HepG2 (cell line): Measurements from ENCODE around the gene DAB2IP. TPM values are rescaled to one million over a fixed set of nuclear protein-coding genes. Genes with fewer than 3 reads are reported as not detected.

Experiments
- ATAC-seq: fragments of 200-7000 bp; cut with Tn5 transposase; 3 replicates; pipeline ENCODE4 v1.9.1; 2020; ENCODE audit warnings: mild to moderate bottlenecking, moderate library complexity
- BruUV-seq: library from RNA; stranded (reverse); fragments of 400-500 nt; replicated peaks from 2 replicates; lab custom pipeline; 2021; lab: Mats Ljungman, UMichigan
- CTCF ChIA-PET: fragments of 300-600 bp; formaldehyde crosslinking; extraction: SDS; loops from one replicate; lab custom pipeline; 2021; ENCODE audit warnings: low total read pairs, inconsistent platforms, low intra/inter-chr PET ratio; lab: Yijun Ruan, JAX
- POLR2A ChIA-PET: fragments of 350-600 bp; sonication (Branson Sonifier 250); formaldehyde crosslinking; loops from one replicate; lab custom pipeline; 2020; ENCODE audit warnings: antibody characterized with exemption, inconsistent platforms; lab: Yijun Ruan, JAX
- DNase-seq: peaks from one replicate; pipeline ENCODE4 v3.0.0-alpha.2; 2015; ENCODE audit warnings: low spot score
- FAIRE-seq: peaks from 3 replicates; lab custom pipeline; 2011; peaks lifted over from hg19 to GRCh38; lab: Jason Lieb, UNC
- H2AFZ ChIP-seq: one replicate; pipeline ENCODE4 v1.6.1; 2011; ENCODE audit warnings: low read length, inconsistent platforms
- H3K27ac ChIP-seq: fragments of 300-600 bp; 3 replicates; pipeline ENCODE4 v1.8.0; 2011; ENCODE audit warnings: mixed run types, mild to moderate bottlenecking, mixed read lengths, low read length, inconsistent platforms; ENCODE audit not compliant: insufficient read depth; ENCODE audit errors: extremely low read length
- H3K27me3 ChIP-seq, 2 experiments: fragments of 200-600 bp in 1 of 2; 2 replicates in 1 of 2; 3 replicates in 1 of 2; pipeline versions ENCODE4 v1.6.0 to v1.8.0; 2011; ENCODE audit warnings: low read length in 2 of 2, mild to moderate bottlenecking in 2 of 2, moderate library complexity in 2 of 2, inconsistent platforms in 1 of 2; ENCODE audit not compliant: insufficient read depth in 2 of 2, control insufficient read depth in 1 of 2
- H3K36me3 ChIP-seq, 2 experiments: fragments of 200-600 bp in 1 of 2; replicated peaks in 1 of 2; 2 replicates in 1 of 2; 3 replicates in 1 of 2; pipeline versions ENCODE4 v1.5.1 to v1.8.0; 2011; ENCODE audit warnings: low read length in 2 of 2, inconsistent platforms in 1 of 2; ENCODE audit not compliant: insufficient read depth in 2 of 2, control insufficient read depth in 1 of 2
- H3K4me1 ChIP-seq: 2 replicates; pipeline ENCODE4 v1.5.1; 2012; ENCODE audit warnings: low read length, inconsistent platforms; ENCODE audit not compliant: insufficient read depth
- H3K4me2 ChIP-seq: 2 replicates; pipeline ENCODE4 v1.6.0; 2011; ENCODE audit warnings: low read depth, low read length, inconsistent platforms
- H3K4me3 ChIP-seq, 3 experiments: fragments of 200-600 bp in 1 of 3; sonication (generic), shearing (Covaris generic) in 1 of 3; replicated peaks in 1 of 3; 2 replicates each; pipeline ENCODE4 v1.5.1; 2011 to 2016; ENCODE audit warnings: low read length in 3 of 3, inconsistent platforms in 2 of 3, low read depth in 2 of 3, mild to moderate bottlenecking in 2 of 3, control low read depth in 1 of 3, mixed read lengths in 1 of 3; ENCODE audit not compliant: insufficient read depth in 1 of 3
- H3K79me2 ChIP-seq: one replicate; pipeline ENCODE4 v1.6.1; 2011; ENCODE audit warnings: low read length, inconsistent platforms; ENCODE audit not compliant: insufficient read depth
- H3K9ac ChIP-seq: 2 replicates; pipeline ENCODE4 v1.6.0; 2011; ENCODE audit warnings: mild to moderate bottlenecking, low read depth, low read length, inconsistent platforms; ENCODE audit not compliant: insufficient read depth
- H3K9me3 ChIP-seq: 2 replicates; pipeline ENCODE4 v1.5.1; 2012; ENCODE audit warnings: mild to moderate bottlenecking, low read length
- H4K20me1 ChIP-seq: 2 replicates; pipeline ENCODE4 v1.6.0; 2011; ENCODE audit warnings: inconsistent platforms, mild to moderate bottlenecking, low read length, moderate library complexity; ENCODE audit not compliant: insufficient read depth
- FOXA1 ChIP-seq, 2 experiments: fragments of 450-650 bp in 1 of 2; sonication (generic) in 1 of 2; formaldehyde crosslinking in 1 of 2; IDR thresholded peaks; 2 replicates each; pipeline versions ENCODE4 v1.4.0 to v1.6.1; 2016 to 2020; ENCODE audit warnings: missing genetic modification reagents in 1 of 2
- MBNL3 ChIP-seq: fragments of 250-450 bp; sonication (Bioruptor Pico); conservative IDR thresholded peaks from 2 replicates; pipeline ENCODE4 v1.8.0; 2022; ENCODE audit warnings: mild to moderate bottlenecking, inconsistent platforms
- NFE2L2 ChIP-seq: fragments of 150-350 bp; IDR thresholded peaks from 2 replicates; pipeline ENCODE4 v1.6.1; 2014; ENCODE audit warnings: low read length
- RORA ChIP-seq: sonication (generic); formaldehyde crosslinking; IDR thresholded peaks from 2 replicates; pipeline ENCODE4 v1.5.0; 2020; ENCODE audit warnings: mild to moderate bottlenecking, missing genetic modification reagents, moderate library complexity
- TARDBP ChIP-seq: sonication (generic); formaldehyde crosslinking; IDR thresholded peaks from 2 replicates; pipeline ENCODE4 v1.8.0; 2022; ENCODE audit warnings: mild to moderate bottlenecking, missing genetic modification reagents
- ZBTB44 ChIP-seq: sonication (generic); formaldehyde crosslinking; IDR thresholded peaks from 2 replicates; pipeline ENCODE4 v1.4.0; 2020; ENCODE audit warnings: missing genetic modification reagents
- ZNF101 ChIP-seq: sonication (generic); formaldehyde crosslinking; IDR thresholded peaks from 2 replicates; pipeline ENCODE4 v1.4.0; 2020; ENCODE audit warnings: mild to moderate bottlenecking, low read depth, missing genetic modification reagents, borderline replicate concordance
- ZNF460 ChIP-seq: sonication (generic); formaldehyde crosslinking; IDR thresholded peaks from 2 replicates; pipeline ENCODE4 v1.5.1; 2020; ENCODE audit warnings: missing genetic modification reagents, mild to moderate bottlenecking, borderline replicate concordance
- WGBS: methylation state at CpG from one replicate; pipeline ENCODE4 v1.1.6; 2017; ENCODE audit warnings: low lambda C conversion rate; 5-methylcytosine and 5-hydroxymethylcytosine counted together
- in situ Hi-C: cut with HindIII; loops from 2 replicates; pipeline ENCODE4 v1.10.0; 2017; ENCODE audit warnings: low pct_unique_long_range_greater_than_20kb; ENCODE audit not compliant: extremely low pct_ligation_motif_present
- intact Hi-C: fragments of 100-400 bp; cut with micrococcal nuclease; formaldehyde crosslinking; loops from one replicate; pipeline ENCODE4 v1.10.0; 2022; ENCODE audit not compliant: unreplicated experiment
- polyA plus RNA-seq, 8 experiments: library from polyadenylated mRNA; depleted of rRNA in 3 of 8; stranded (reverse) in 7 of 8; unstranded in 1 of 8; fragments of >200 nt; fragmentation: Illumina TruSeq in 4 of 8; extraction: Trizol in 4 of 8; gene quantifications; 2 replicates each; pipeline versions ENCODE4 v1.2.1 to v1.2.3, GENCODE V29; 2011 to 2016; ENCODE audit warnings: low read depth in 4 of 8, missing spikeins in 1 of 8, mixed read lengths in 1 of 8; ENCODE audit not compliant: insufficient read depth in 1 of 8
- total RNA-seq, 5 experiments: library from RNA; depleted of rRNA; stranded (reverse); fragments of >200 nt; fragmentation: Illumina TruSeq; extraction: Trizol; gene quantifications; 2 replicates each; pipeline ENCODE4 v1.2.3, GENCODE V29; 2016; ENCODE audit warnings: low read depth in 1 of 5

DAB2IP gene
- total and polyA plus RNA-seq, 2 of the 13 experiments (the other 11 are each of a cell fraction or from before 2014, with no cell fraction given) = 25.3 to 37.9 TPM

DNA sequence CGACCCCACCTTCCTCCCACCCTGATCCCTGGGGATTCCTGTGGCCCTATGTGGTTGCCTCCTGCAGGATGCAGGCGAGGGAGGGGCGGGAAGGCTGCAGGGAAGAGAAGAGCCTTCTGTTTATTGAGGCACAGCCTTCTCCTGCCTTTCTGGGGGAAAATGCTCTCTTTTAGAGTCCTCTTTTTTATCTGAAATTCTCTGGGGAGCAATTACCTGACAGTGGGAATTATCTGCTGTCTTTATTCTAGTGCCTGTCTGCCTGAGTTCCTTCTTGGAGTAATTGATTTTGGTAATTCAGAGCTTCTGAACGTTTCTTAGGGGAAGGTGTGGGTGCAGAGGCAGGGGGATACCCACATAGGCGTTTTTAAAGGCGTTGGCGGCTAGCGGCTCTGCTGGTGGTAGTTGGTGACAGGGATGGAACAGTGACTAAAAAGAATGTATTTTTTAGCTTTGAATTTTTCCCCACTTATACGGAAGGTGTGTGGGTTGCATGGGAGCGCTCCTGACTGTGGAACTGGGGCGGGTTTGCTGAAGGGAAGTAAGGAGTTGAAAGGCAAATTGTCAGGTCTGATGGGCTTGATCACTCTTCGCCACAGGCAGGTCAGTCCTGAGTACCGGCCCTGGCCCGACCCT lies 35.2 kb upstream of the DAB2IP start:
- H3K9ac ChIP-seq = no peak overlapping the region
- FAIRE-seq (no peak), DNase-seq (no peak)
- H4K20me1 ChIP-seq = no peaks in the 10 kb centered on the region
- no peaks in the 10 kb centered on the region for H3K79me2 ChIP-seq
- intact Hi-C loops (no loop called here), in situ Hi-C loops (no loop called here)
- no peaks in the 10 kb centered on the region for H3K9me3 ChIP-seq
- H3K4me3 ChIP-seq = no peak overlapping the region
- no peak overlapping the region for H3K27ac ChIP-seq
- ChIA-PET POLR2A (no interaction called here), CTCF (no interaction called here)
- peaks cover 36% of the 10 kb centered on the region for H3K4me1 ChIP-seq
- no peak overlapping the region for H2AFZ ChIP-seq
- H3K27me3 ChIP-seq = no peaks in the 10 kb centered on the region; a peak in 1 of 5 replicates
- no peaks in the 10 kb centered on the region for H3K36me3 ChIP-seq
- H3K4me2 ChIP-seq = no peak overlapping the region
- BruUV-seq = no TSS peak
- WGBS = 80% methylated on average over 12 of the region's 14 CpGs
- TF ChIP-seq MBNL3 (CRISPR knock-in tag) (no peak), FOXA1 (IDR thresholded peaks at IDR 0.05) (no peak), FOXA1 (CRISPR knock-in tag; IDR thresholded peaks at IDR 0.05) (no peak), ZBTB44 (CRISPR knock-in tag) (no peak), NFE2L2 (no peak), ZNF101 (CRISPR knock-in tag) (no peak), TARDBP (CRISPR knock-in tag) (no peak), ZNF460 (no peak), RORA (CRISPR knock-in tag) (no peak)
- TF ChIP-seq, all 625 proteins: peak for 0
- no peak for ATAC-seq
